HepG2 (cell line): ENCODE measurements around the gene DNAJB8. TPM values are rescaled to one million over a fixed set of nuclear protein-coding genes. Genes with fewer than 3 reads are reported as not detected.

Experiments
- ATAC-seq: fragments of 200-7000 bp; cut with Tn5 transposase; 3 replicates; pipeline ENCODE4 v1.9.1; 2020; ENCODE audit warnings: mild to moderate bottlenecking, moderate library complexity
- BruUV-seq: library from RNA; stranded (reverse); fragments of 400-500 nt; replicated peaks from 2 replicates; lab custom pipeline; 2021; lab: Mats Ljungman, UMichigan
- CTCF ChIA-PET: fragments of 300-600 bp; formaldehyde crosslinking; extraction: SDS; loops from one replicate; lab custom pipeline; 2021; ENCODE audit warnings: low total read pairs, inconsistent platforms, low intra/inter-chr PET ratio; lab: Yijun Ruan, JAX
- POLR2A ChIA-PET: fragments of 350-600 bp; sonication (Branson Sonifier 250); formaldehyde crosslinking; loops from one replicate; lab custom pipeline; 2020; ENCODE audit warnings: antibody characterized with exemption, inconsistent platforms; lab: Yijun Ruan, JAX
- DNase-seq: peaks from one replicate; pipeline ENCODE4 v3.0.0-alpha.2; 2015; ENCODE audit warnings: low spot score
- FAIRE-seq: peaks from 3 replicates; lab custom pipeline; 2011; peaks lifted over from hg19 to GRCh38; lab: Jason Lieb, UNC
- H2AFZ ChIP-seq: one replicate; pipeline ENCODE4 v1.6.1; 2011; ENCODE audit warnings: low read length, inconsistent platforms
- H3K27ac ChIP-seq: fragments of 300-600 bp; 3 replicates; pipeline ENCODE4 v1.8.0; 2011; ENCODE audit warnings: mixed run types, mild to moderate bottlenecking, mixed read lengths, low read length, inconsistent platforms; ENCODE audit not compliant: insufficient read depth; ENCODE audit errors: extremely low read length
- H3K27me3 ChIP-seq, 2 experiments: fragments of 200-600 bp in 1 of 2; 2 replicates in 1 of 2; 3 replicates in 1 of 2; pipeline versions ENCODE4 v1.6.0 to v1.8.0; 2011; ENCODE audit warnings: low read length in 2 of 2, mild to moderate bottlenecking in 2 of 2, moderate library complexity in 2 of 2, inconsistent platforms in 1 of 2; ENCODE audit not compliant: insufficient read depth in 2 of 2, control insufficient read depth in 1 of 2
- H3K36me3 ChIP-seq, 2 experiments: fragments of 200-600 bp in 1 of 2; replicated peaks in 1 of 2; 2 replicates in 1 of 2; 3 replicates in 1 of 2; pipeline versions ENCODE4 v1.5.1 to v1.8.0; 2011; ENCODE audit warnings: low read length in 2 of 2, inconsistent platforms in 1 of 2; ENCODE audit not compliant: insufficient read depth in 2 of 2, control insufficient read depth in 1 of 2
- H3K4me1 ChIP-seq: 2 replicates; pipeline ENCODE4 v1.5.1; 2012; ENCODE audit warnings: low read length, inconsistent platforms; ENCODE audit not compliant: insufficient read depth
- H3K4me2 ChIP-seq: 2 replicates; pipeline ENCODE4 v1.6.0; 2011; ENCODE audit warnings: low read depth, low read length, inconsistent platforms
- H3K4me3 ChIP-seq, 3 experiments: fragments of 200-600 bp in 1 of 3; sonication (generic), shearing (Covaris generic) in 1 of 3; replicated peaks in 1 of 3; 2 replicates each; pipeline ENCODE4 v1.5.1; 2011 to 2016; ENCODE audit warnings: low read length in 3 of 3, inconsistent platforms in 2 of 3, low read depth in 2 of 3, mild to moderate bottlenecking in 2 of 3, control low read depth in 1 of 3, mixed read lengths in 1 of 3; ENCODE audit not compliant: insufficient read depth in 1 of 3
- H3K79me2 ChIP-seq: one replicate; pipeline ENCODE4 v1.6.1; 2011; ENCODE audit warnings: low read length, inconsistent platforms; ENCODE audit not compliant: insufficient read depth
- H3K9ac ChIP-seq: 2 replicates; pipeline ENCODE4 v1.6.0; 2011; ENCODE audit warnings: mild to moderate bottlenecking, low read depth, low read length, inconsistent platforms; ENCODE audit not compliant: insufficient read depth
- H3K9me3 ChIP-seq: 2 replicates; pipeline ENCODE4 v1.5.1; 2012; ENCODE audit warnings: mild to moderate bottlenecking, low read length
- H4K20me1 ChIP-seq: 2 replicates; pipeline ENCODE4 v1.6.0; 2011; ENCODE audit warnings: inconsistent platforms, mild to moderate bottlenecking, low read length, moderate library complexity; ENCODE audit not compliant: insufficient read depth
- CENPBD1 ChIP-seq: sonication (generic); formaldehyde crosslinking; IDR thresholded peaks from 2 replicates; pipeline ENCODE4 v1.8.0; 2022; ENCODE audit warnings: missing genetic modification reagents, low read depth, mild to moderate bottlenecking, borderline replicate concordance
- CREBL2 ChIP-seq: sonication (generic); formaldehyde crosslinking; IDR thresholded peaks from 2 replicates; pipeline ENCODE4 v1.8.1; 2023; ENCODE audit warnings: missing genetic modification reagents, mild to moderate bottlenecking, borderline replicate concordance
- FOXJ3 ChIP-seq: sonication (generic); formaldehyde crosslinking; IDR thresholded peaks from 2 replicates; pipeline ENCODE4 v1.4.0; 2020; ENCODE audit warnings: missing genetic modification reagents, mild to moderate bottlenecking, borderline replicate concordance
- GLMP ChIP-seq: sonication (generic); formaldehyde crosslinking; IDR thresholded peaks from 2 replicates; pipeline ENCODE4 v1.9.0; 2021; ENCODE audit warnings: missing genetic modification reagents, mild to moderate bottlenecking, borderline replicate concordance
- ISL2 ChIP-seq: sonication (generic); formaldehyde crosslinking; IDR thresholded peaks from 2 replicates; pipeline ENCODE4 v1.5.0; 2020; ENCODE audit warnings: missing genetic modification reagents
- PAWR ChIP-seq: sonication (generic); formaldehyde crosslinking; IDR thresholded peaks from 2 replicates; pipeline ENCODE4 v1.4.0; 2020; ENCODE audit warnings: missing genetic modification reagents, mild to moderate bottlenecking, borderline replicate concordance
- PRDM15 ChIP-seq: sonication (generic); formaldehyde crosslinking; IDR thresholded peaks from 2 replicates; pipeline ENCODE4 v1.4.0; 2020; ENCODE audit warnings: missing genetic modification reagents
- SCMH1 ChIP-seq: sonication (generic); formaldehyde crosslinking; IDR thresholded peaks from 2 replicates; pipeline ENCODE4 v1.9.0; 2021; ENCODE audit warnings: missing genetic modification reagents, mild to moderate bottlenecking, borderline replicate concordance
- TBP ChIP-seq: sonication (generic); formaldehyde crosslinking; IDR thresholded peaks from 2 replicates; pipeline ENCODE4 v1.5.0; 2020; ENCODE audit warnings: missing genetic modification reagents
- THAP11 ChIP-seq: IDR thresholded peaks from 2 replicates; pipeline ENCODE4 v1.6.1; 2016; ENCODE audit warnings: missing biosample characterization, missing genetic modification reagents
- ZBTB38 ChIP-seq: sonication (generic); formaldehyde crosslinking; IDR thresholded peaks from 2 replicates; pipeline ENCODE4 v1.5.1; 2020; ENCODE audit warnings: mild to moderate bottlenecking, missing genetic modification reagents
- ZNF121 ChIP-seq: sonication (generic); formaldehyde crosslinking; IDR thresholded peaks from 2 replicates; pipeline ENCODE4 v1.5.0; 2020; ENCODE audit warnings: mild to moderate bottlenecking, missing genetic modification reagents
- ZNF383 ChIP-seq: sonication (generic); formaldehyde crosslinking; IDR thresholded peaks from 2 replicates; pipeline ENCODE4 v1.4.0; 2020; ENCODE audit warnings: missing genetic modification reagents, mild to moderate bottlenecking, borderline replicate concordance
- ZNF781 ChIP-seq: sonication (generic); formaldehyde crosslinking; IDR thresholded peaks from 2 replicates; pipeline ENCODE4 v1.5.1; 2020; ENCODE audit warnings: borderline replicate concordance, mild to moderate bottlenecking, missing genetic modification reagents; ENCODE audit errors: not compliant biosample characterization
- WGBS: methylation state at CpG from one replicate; pipeline ENCODE4 v1.1.6; 2017; ENCODE audit warnings: low lambda C conversion rate; 5-methylcytosine and 5-hydroxymethylcytosine counted together
- in situ Hi-C: cut with HindIII; loops from 2 replicates; pipeline ENCODE4 v1.10.0; 2017; ENCODE audit warnings: low pct_unique_long_range_greater_than_20kb; ENCODE audit not compliant: extremely low pct_ligation_motif_present
- intact Hi-C: fragments of 100-400 bp; cut with micrococcal nuclease; formaldehyde crosslinking; loops from one replicate; pipeline ENCODE4 v1.10.0; 2022; ENCODE audit not compliant: unreplicated experiment
- polyA plus RNA-seq, 8 experiments: library from polyadenylated mRNA; depleted of rRNA in 3 of 8; stranded (reverse) in 7 of 8; unstranded in 1 of 8; fragments of >200 nt; fragmentation: Illumina TruSeq in 4 of 8; extraction: Trizol in 4 of 8; gene quantifications; 2 replicates each; pipeline versions ENCODE4 v1.2.1 to v1.2.3, GENCODE V29; 2011 to 2016; ENCODE audit warnings: low read depth in 4 of 8, missing spikeins in 1 of 8, mixed read lengths in 1 of 8; ENCODE audit not compliant: insufficient read depth in 1 of 8
- total RNA-seq, 5 experiments: library from RNA; depleted of rRNA; stranded (reverse); fragments of >200 nt; fragmentation: Illumina TruSeq; extraction: Trizol; gene quantifications; 2 replicates each; pipeline ENCODE4 v1.2.3, GENCODE V29; 2016; ENCODE audit warnings: low read depth in 1 of 5

The DNAJB8 gene
- total and polyA plus RNA-seq, 2 of the 13 experiments (the other 11 are each of a cell fraction or from before 2014, with no cell fraction given): not detected

- DNase-seq (no peak), FAIRE-seq (no peak), ATAC-seq (no peak)
- Histone ChIP-seq H3K4me1 (peaks cover 8% of the 10 kb centered on the region), H3K27ac (no peak overlapping the region), H3K9me3 (no peaks in the 10 kb centered on the region), H3K4me3 (no peak overlapping the region), H2AFZ (no peak overlapping the region), H3K9ac (no peak overlapping the region), H3K27me3 (peaks cover 0 to 11% of the 10 kb centered on the region in 2 experiments; a peak in 1 of 5 replicates), H4K20me1 (no peaks in the 10 kb centered on the region), H3K79me2 (no peaks in the 10 kb centered on the region), H3K36me3 (peaks cover 6 to 47% of the 10 kb centered on the region in 2 experiments; a peak in 3 of 5 replicates), H3K4me2 (no peak overlapping the region)
- intact Hi-C loops (no loop called here), in situ Hi-C loops (no loop called here)
- WGBS: 97% methylated on average over 19 of the region's 27 CpGs
- TF ChIP-seq THAP11 (no peak), ZNF383 (CRISPR knock-in tag) (no peak), ZNF781 (no peak), ISL2 (CRISPR knock-in tag) (no peak), CENPBD1 (CRISPR knock-in tag) (no peak), SCMH1 (CRISPR knock-in tag) (no peak), GLMP (CRISPR knock-in tag) (no peak), CREBL2 (no peak), PRDM15 (CRISPR knock-in tag) (no peak), FOXJ3 (no peak), TBP (CRISPR knock-in tag) (no peak), PAWR (CRISPR knock-in tag) (no peak), ZBTB38 (CRISPR knock-in tag) (no peak), ZNF121 (CRISPR knock-in tag) (no peak)
- BruUV-seq: no TSS peak
- ChIA-PET POLR2A (no interaction called here), CTCF (no interaction called here)
Observed at GRCh38 chr3:128480717-128481437, 14.2 kb upstream of the DNAJB8 start.
